HCT116 (cell line): ENCODE measurements around the gene ABLIM1. TPM values are rescaled to one million over a fixed set of nuclear protein-coding genes. Genes with fewer than 3 reads are reported as not detected.

Source experiments
- ATAC-seq: fragments of 200-7000 bp; cut with Tn5 transposase; 2 replicates; pipeline ENCODE4 v1.9.1; 2020; ENCODE audit warnings: mild to moderate bottlenecking, moderate library complexity
- BruUV-seq: library from RNA; stranded (reverse); fragments of 400-500 nt; replicated peaks from 2 replicates; lab custom pipeline; 2021; lab: Mats Ljungman, UMichigan
- CTCF ChIA-PET: fragments of 300-600 bp; sonication (Branson Sonifier 250); formaldehyde crosslinking; loops from one replicate; lab custom pipeline; 2021; ENCODE audit warnings: antibody characterized with exemption; lab: Charles Lee
- POLR2A ChIA-PET: fragments of 300-600, 350-600 bp; sonication (Branson Sonifier 250); formaldehyde crosslinking; loops from one replicate; lab custom pipeline; 2021; ENCODE audit warnings: antibody characterized with exemption; lab: Charles Lee
- RAD21 ChIA-PET, 2 experiments: fragments of 300-600 bp; sonication (Branson Sonifier 250); formaldehyde crosslinking; loops; one replicate each; lab custom pipeline; 2023; ENCODE audit warnings: low total read pairs in 2 of 2; ENCODE audit not compliant: uncharacterized antibody in 2 of 2, unreplicated experiment in 2 of 2, low non-redundant PET in 1 of 2; lab: Charles Lee
- DNase-seq: peaks from one replicate; pipeline ENCODE4 v3.0.0-alpha.2; 2010; ENCODE audit warnings: low read depth, low spot score
- H2AFZ ChIP-seq: fragments of 200-600 bp; shearing (Covaris generic), sonication (generic); 2 replicates; pipeline ENCODE4 v1.6.1; 2017; ENCODE audit warnings: low read depth, mixed run types, mixed read lengths, antibody characterized with exemption, low read length; ENCODE audit not compliant: poor library complexity, severe bottlenecking
- H3K27ac ChIP-seq: 2 replicates; pipeline ENCODE4 v1.5.1; 2012; ENCODE audit warnings: low read depth, low read length
- H3K27me3 ChIP-seq: fragments of 200-600 bp; sonication (generic); 2 replicates; pipeline ENCODE4 v1.6.1; 2016; ENCODE audit warnings: mixed run types, low read length, mixed read lengths; ENCODE audit not compliant: insufficient read depth
- H3K36me3 ChIP-seq, 2 experiments: fragments of 200-500 bp in 1 of 2; fragments of 200-600 bp in 1 of 2; sonication (Bioruptor generic) in 1 of 2; sonication (generic) in 1 of 2; 2 replicates each; pipeline versions ENCODE4 v1.5.1 to v1.6.1; 2014 to 2016; ENCODE audit warnings: low read length in 2 of 2, inconsistent platforms in 1 of 2, mixed read lengths in 1 of 2, mixed run types in 1 of 2; ENCODE audit not compliant: insufficient read depth in 2 of 2, control insufficient read depth in 1 of 2
- H3K4me1 ChIP-seq, 2 experiments: fragments of 200-600 bp in 1 of 2; sonication (generic) in 1 of 2; 2 replicates each; pipeline versions ENCODE4 v1.5.1 to v1.6.1; 2012 to 2017; ENCODE audit warnings: low read length in 2 of 2, inconsistent platforms in 1 of 2, mild to moderate bottlenecking in 1 of 2, mixed read lengths in 1 of 2, mixed run types in 1 of 2, moderate library complexity in 1 of 2; ENCODE audit not compliant: insufficient read depth in 2 of 2, control insufficient read depth in 1 of 2
- H3K4me2 ChIP-seq: fragments of 200-600 bp; sonication (generic); 2 replicates; pipeline ENCODE4 v1.6.1; 2017; ENCODE audit warnings: mixed run types, low read length, mixed read lengths
- H3K4me3 ChIP-seq, 2 experiments: fragments of 200-600 bp in 1 of 2; sonication (generic) in 1 of 2; replicated peaks in 1 of 2; 2 replicates each; pipeline ENCODE4 v1.5.1; 2011 to 2016; ENCODE audit warnings: low read length in 2 of 2, control low read depth in 1 of 2, low read depth in 1 of 2, mild to moderate bottlenecking in 1 of 2, mixed read lengths in 1 of 2, mixed run types in 1 of 2
- H3K79me2 ChIP-seq: fragments of 200-600 bp; sonication (generic); 2 replicates; pipeline ENCODE4 v1.6.1; 2017; ENCODE audit warnings: mild to moderate bottlenecking, mixed run types, low read length, moderate library complexity, mixed read lengths; ENCODE audit not compliant: insufficient read depth
- H3K9ac ChIP-seq: fragments of 200-600 bp; sonication (generic); 2 replicates; pipeline ENCODE4 v1.6.1; 2016; ENCODE audit warnings: low read length, mixed read lengths
- H3K9me2 ChIP-seq: fragments of 200-600 bp; sonication (generic), shearing (Covaris generic); 2 replicates; pipeline ENCODE4 v1.6.1; 2017; ENCODE audit warnings: mixed run types, mild to moderate bottlenecking, moderate library complexity; ENCODE audit not compliant: insufficient read depth
- H3K9me3 ChIP-seq, 2 experiments: fragments of 200-500 bp in 1 of 2; fragments of 200-600 bp in 1 of 2; sonication (Bioruptor generic) in 1 of 2; sonication (generic) in 1 of 2; 2 replicates each; pipeline ENCODE4 v1.6.1; 2014 to 2017; ENCODE audit warnings: low read length in 2 of 2, mixed read lengths in 2 of 2, inconsistent platforms in 1 of 2, low read depth in 1 of 2, mild to moderate bottlenecking in 1 of 2, mixed run types in 1 of 2, moderate library complexity in 1 of 2; ENCODE audit not compliant: control insufficient read depth in 1 of 2, insufficient read depth in 1 of 2
- H4K20me1 ChIP-seq: fragments of 200-600 bp; sonication (generic), shearing (Covaris generic); 2 replicates; pipeline ENCODE4 v1.6.1; 2017; ENCODE audit warnings: mixed run types, mild to moderate bottlenecking, moderate library complexity; ENCODE audit not compliant: insufficient read depth
- CEBPB ChIP-seq: IDR thresholded peaks from 2 replicates; pipeline ENCODE4 v1.6.1; 2012; ENCODE audit warnings: low read depth
- CTCF ChIP-seq, 3 experiments: fragments of 200-600 bp in 1 of 3; sonication (generic) in 1 of 3; IDR thresholded peaks in 2 of 3; conservative IDR thresholded peaks in 1 of 3; 2 replicates each; pipeline ENCODE4 v1.5.1; 2012 to 2017; ENCODE audit warnings: low read depth in 2 of 3, low read length in 2 of 3, antibody characterized with exemption in 1 of 3, borderline replicate concordance in 1 of 3, control low read depth in 1 of 3, mild to moderate bottlenecking in 1 of 3, mixed read lengths in 1 of 3, mixed run types in 1 of 3, moderate library complexity in 1 of 3; ENCODE audit not compliant: insufficient read depth in 1 of 3
- ELF1 ChIP-seq: IDR thresholded peaks from 2 replicates; pipeline ENCODE4 v1.6.1; 2012; ENCODE audit warnings: low read depth, borderline replicate concordance
- EZH2 ChIP-seq: fragments of 200-600 bp; sonication (generic); IDR thresholded peaks from 2 replicates; pipeline ENCODE4 v1.6.1; 2017; ENCODE audit warnings: antibody characterized with exemption, mixed run types
- EZH2phosphoT487 ChIP-seq: fragments of 200-600 bp; IDR thresholded peaks from 2 replicates; pipeline ENCODE4 v1.6.1; 2018; ENCODE audit warnings: antibody characterized with exemption, borderline replicate concordance
- FOSL1 ChIP-seq: IDR thresholded peaks from 2 replicates; pipeline ENCODE4 v1.6.1; 2012; ENCODE audit warnings: low read depth
- JUND ChIP-seq: IDR thresholded peaks from 2 replicates; pipeline ENCODE4 v1.6.1; 2012
- MAX ChIP-seq: IDR thresholded peaks from 2 replicates; pipeline ENCODE4 v1.6.1; 2012
- POLR2A ChIP-seq: IDR thresholded peaks from 2 replicates; pipeline ENCODE4 v1.7.0; 2011; ENCODE audit warnings: borderline replicate concordance; ENCODE audit not compliant: insufficient read depth, insufficient read length; ENCODE audit errors: extremely low read depth
- RAD21 ChIP-seq: IDR thresholded peaks from 2 replicates; pipeline ENCODE4 v1.6.1; 2012; ENCODE audit warnings: low read depth, mild to moderate bottlenecking
- REST ChIP-seq: IDR thresholded peaks from 2 replicates; pipeline ENCODE4 v1.6.1; 2012; ENCODE audit warnings: low read depth
- SIN3A ChIP-seq: IDR thresholded peaks from 2 replicates; pipeline ENCODE4 v1.6.1; 2012; ENCODE audit warnings: low read depth
- SP1 ChIP-seq: IDR thresholded peaks from 2 replicates; pipeline ENCODE4 v1.6.1; 2012; ENCODE audit warnings: low read depth
- SRF ChIP-seq: IDR thresholded peaks from 2 replicates; pipeline ENCODE4 v1.6.1; 2012; ENCODE audit warnings: low read depth
- intact Hi-C: fragments of 100-400 bp; cut with micrococcal nuclease; formaldehyde crosslinking; loops from 2 replicates; pipeline ENCODE4 v1.10.0; 2022
- total RNA-seq: library from RNA; stranded (reverse); gene quantifications from one replicate; pipeline ENCODE4 v1.2.1, GENCODE V29; 2021; ENCODE audit not compliant: unreplicated experiment

ABLIM1 gene
- total RNA-seq, 1 experiment from 2014 or later, result 96.2 TPM

- Histone ChIP-seq H3K36me3 (peaks cover 3 to 10% of the 10 kb centered on the region in 2 experiments; a peak in 3 of 4 replicates), H3K9ac (no peak overlapping the region), H3K4me3 (no peak overlapping the region), H3K79me2 (no peaks in the 10 kb centered on the region), H4K20me1 (no peaks in the 10 kb centered on the region), H3K27me3 (no peaks in the 10 kb centered on the region), H3K9me2 (no peaks in the 10 kb centered on the region), H3K27ac (no peak overlapping the region), H2AFZ (no peak overlapping the region), H3K9me3 (no peaks in the 10 kb centered on the region), H3K4me2 (no peak overlapping the region), H3K4me1 (no peaks in the 10 kb centered on the region)
- ATAC-seq (no peak), DNase-seq (no peak)
- no peak for TF ChIP-seq EZH2phosphoT487
- intact Hi-C loops, result no loop called here
- BruUV-seq, result no TSS peak
- RAD21 ChIA-PET, result no interaction called here
- CTCF ChIA-PET, result interaction anchor here (1.2 to 1.4 kb wide), 2 partner anchors 128 to 129 kb away, joined by 3 read pairs; no protein-coding TSS in a partner anchor
- POLR2A ChIA-PET, result no interaction called here
Measured at GRCh38 chr10:114432566-114433093, 225.4 kb downstream of the ABLIM1 start.

GRCh38 chr10:114431414-114432135 lies 226.5 kb downstream of the ABLIM1 start:
- no peaks in the 10 kb centered on the region for H3K27me3 ChIP-seq
- DNase-seq (no peak), ATAC-seq (no peak)
- H3K79me2 ChIP-seq, result no peaks in the 10 kb centered on the region
- no peak overlapping the region for H3K27ac ChIP-seq
- ChIA-PET POLR2A (no interaction called here), CTCF (interaction anchor here (1.0 to 2.0 kb wide), 3 partner anchors 27 to 128 kb away, joined by 3 to 4 read pairs (median 3); no protein-coding TSS in a partner anchor), RAD21 (no interaction called here)
- no peak overlapping the region for H3K4me3 ChIP-seq
- H3K4me1 ChIP-seq, result no peaks in the 10 kb centered on the region
- intact Hi-C loops, result no loop called here
- no peaks in the 10 kb centered on the region for H3K9me2 ChIP-seq
- no peaks in the 10 kb centered on the region for H4K20me1 ChIP-seq
- BruUV-seq, result no TSS peak
- no peak overlapping the region for H3K4me2 ChIP-seq
- no peak overlapping the region for H3K9ac ChIP-seq
- peaks cover 3 to 4% of the 10 kb centered on the region in 2 experiments; a peak in 3 of 4 replicates for H3K36me3 ChIP-seq
- no peak overlapping the region for H2AFZ ChIP-seq
- no peaks in the 10 kb centered on the region for H3K9me3 ChIP-seq
- TF ChIP-seq MAX (no peak), POLR2A (no peak), SIN3A (no peak), JUND (no peak), EZH2 (no peak), REST (no peak), SP1 (no peak), CEBPB (no peak), FOSL1 (no peak), EZH2phosphoT487 (no peak), ELF1 (no peak), CTCF (IDR thresholded peaks at IDR 0.05 in 2 of 3, conservative IDR thresholded peaks at IDR 0.05 in 1 of 3; ENCODE audit: borderline replicate concordance in 1 of 3, insufficient read depth in 1 of 3, low read depth in 2 of 3, low read length in 2 of 3) (no peak), RAD21 (no peak), SRF (no peak)
